CD4-positive, alpha-beta T cell treated with Interleukin-12 subunit alpha and Interleukin-12 subunit beta, for 1 hour (primary cell): ENCODE results near the gene HS3ST5.
"Not testable (repeated sequence)": the region's sequence is repeated elsewhere in the genome, so short reads cannot be mapped to it uniquely, and the experiment has no call there.

Experiments
- DNase-seq: peaks from one replicate; pipeline ENCODE4 v3.0.0-alpha.2; 2020

Gene HS3ST5

GRCh38 chr6:114039841-114040240, 303.0 kb downstream of the HS3ST5 start:
- no peak for DNase-seq

DNA sequence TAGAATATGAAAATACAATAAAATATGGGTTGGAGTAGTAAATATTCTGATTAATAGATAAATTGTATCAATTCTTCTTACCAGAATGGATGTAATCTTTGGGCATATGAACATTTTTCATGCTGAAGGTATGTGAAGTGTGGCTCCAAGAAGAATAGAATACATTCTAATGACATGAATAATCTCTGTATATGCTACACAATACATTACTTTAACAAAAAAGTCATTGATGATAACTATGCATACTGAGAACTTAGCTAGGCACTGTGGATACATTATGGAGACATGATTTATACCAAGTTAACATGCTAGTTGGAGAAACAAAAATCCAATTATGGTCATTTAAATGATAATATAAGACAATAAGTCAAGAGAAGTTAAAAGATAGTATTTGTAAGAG, 309.2 kb downstream of the HS3ST5 start:
- DNase-seq: no peak

DNA sequence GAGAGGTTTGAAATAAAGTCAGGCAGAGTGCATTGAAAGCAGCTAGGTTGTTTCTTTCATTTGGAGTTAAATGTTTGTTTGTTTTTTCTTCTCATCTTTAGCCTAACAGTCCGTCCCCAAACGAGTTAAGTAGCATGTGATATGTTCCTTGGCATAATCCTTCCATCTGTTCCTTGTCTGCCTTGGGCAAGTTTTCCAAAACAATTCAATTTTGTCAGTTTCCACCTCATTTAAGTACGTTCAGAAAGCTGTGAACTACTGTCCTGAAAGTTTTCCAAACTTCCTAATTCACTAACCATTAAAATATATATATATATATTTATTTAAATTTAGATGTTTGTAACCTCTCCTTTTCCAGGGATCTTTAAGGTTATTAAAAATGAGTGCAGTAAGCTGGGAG, 310.1 kb downstream of the HS3ST5 start:
- DNase-seq: no peak

DNA sequence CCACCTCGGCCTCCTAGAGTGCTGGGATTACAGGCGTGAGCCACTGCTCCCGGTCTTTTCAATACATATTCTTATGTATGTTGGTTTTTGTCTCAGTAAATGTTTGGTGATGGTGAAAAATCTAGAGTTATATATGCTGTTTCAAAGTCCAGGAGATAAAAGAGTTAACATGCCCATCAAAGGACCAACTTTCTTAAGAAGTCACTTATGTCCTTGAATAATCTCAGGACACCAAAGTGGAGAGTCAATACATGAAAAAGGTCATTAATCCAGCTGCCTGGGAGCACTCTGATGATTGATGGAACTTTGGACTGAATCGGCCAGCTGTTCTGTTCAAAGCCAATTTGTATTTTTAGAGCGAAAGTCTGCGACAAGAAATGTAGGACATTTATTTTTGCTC, 312.1 kb downstream of the HS3ST5 start:
- DNase-seq: no peak

GRCh38 chr6:114024746-114025145, 318.1 kb downstream of the HS3ST5 start:
- DNase-seq: no peak

- no peak for DNase-seq
Observed at GRCh38 chr6:114020196-114020595, 322.6 kb downstream of the HS3ST5 start.

DNA sequence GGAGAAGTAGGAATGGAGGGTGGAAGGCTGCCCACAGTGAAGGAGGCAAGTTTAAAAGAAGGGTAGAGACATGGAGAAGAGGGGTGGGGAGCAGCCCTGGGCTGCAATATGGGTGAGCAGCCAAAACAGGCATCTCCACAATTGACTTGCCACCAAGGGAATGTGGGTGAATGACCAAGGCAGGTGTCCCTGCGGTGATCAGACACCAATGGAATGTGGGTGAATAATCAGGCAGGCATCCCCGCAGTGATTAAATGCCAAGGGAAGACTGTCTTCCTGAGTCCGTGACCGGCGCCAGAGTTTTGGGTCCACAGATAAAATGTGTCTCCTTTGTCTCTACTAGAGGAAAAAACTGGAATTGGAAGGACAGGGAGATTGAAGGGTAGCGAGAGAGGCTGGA, 325.7 kb downstream of the HS3ST5 start:
- not testable (repeated sequence) for DNase-seq

GRCh38 chr6:114014106-114014505, 328.7 kb downstream of the HS3ST5 start:
- DNase-seq: not testable (repeated sequence)

GRCh38 chr6:114011486-114011885, 331.3 kb downstream of the HS3ST5 start:
- DNase-seq: peak; percentile 2

- no peak for DNase-seq
Observed at GRCh38 chr6:114010540-114010939, 332.3 kb downstream of the HS3ST5 start.

- DNase-seq: no peak
Observed at GRCh38 chr6:114009192-114009591, 333.6 kb downstream of the HS3ST5 start.

- no peak for DNase-seq
Observed at GRCh38 chr6:114008331-114008730, 334.5 kb downstream of the HS3ST5 start.

GRCh38 chr6:114007516-114007915, 335.3 kb downstream of the HS3ST5 start:
- peak; percentile 40 for DNase-seq
